NCI-H2196 (cell line): ENCODE measurements around the gene SLC35F6.

Experiments used
- DNase-seq: peaks from one replicate; lab custom pipeline; 2025; ENCODE audit not compliant: unreplicated experiment; lab: John Stamatoyannopoulos, UW

Gene SLC35F6

GRCh38 chr2:26764078-26764887 is at the start of gene SLC35F6:
Gene SLC35F6 (plus strand): TSS chr2:26764284. CDS start chr2:26764350, 66 bp downstream.
- DNase-seq, result peak; percentile 83

- no peak for DNase-seq
Measured at GRCh38 chr2:26715528-26716270, 48.4 kb upstream of the SLC35F6 start.

- no peak for DNase-seq
Measured at GRCh38 chr2:26716340-26716739, 47.7 kb upstream of the SLC35F6 start.

GRCh38 chr2:26716769-26717168 is 47.3 kb upstream of the SLC35F6 start:
- DNase-seq, result no peak

GRCh38 chr2:26717362-26717761 is 46.7 kb upstream of the SLC35F6 start:
- DNase-seq, result no peak

GRCh38 chr2:26718949-26719686 is 45.0 kb upstream of the SLC35F6 start:
- no peak for DNase-seq

- peak; percentile 92 for DNase-seq
Measured at GRCh38 chr2:26720322-26721114, 43.6 kb upstream of the SLC35F6 start.

- DNase-seq, result peak; percentile 82
Measured at GRCh38 chr2:26721115-26722032, 42.7 kb upstream of the SLC35F6 start.

- no peak for DNase-seq
Measured at GRCh38 chr2:26722328-26722727, 41.8 kb upstream of the SLC35F6 start.

GRCh38 chr2:26722911-26723310 is 41.2 kb upstream of the SLC35F6 start:
- no peak for DNase-seq

- DNase-seq, result no peak
Measured at GRCh38 chr2:26723475-26723874, 40.6 kb upstream of the SLC35F6 start.

GRCh38 chr2:26723991-26724750 is 39.9 kb upstream of the SLC35F6 start:
- DNase-seq, result peak; percentile 27

- DNase-seq, result no peak
Measured at GRCh38 chr2:26724784-26725520, 39.1 kb upstream of the SLC35F6 start.

- no peak for DNase-seq
Measured at GRCh38 chr2:26725521-26725820, 38.6 kb upstream of the SLC35F6 start.

- no peak for DNase-seq
Measured at GRCh38 chr2:26726228-26726627, 37.9 kb upstream of the SLC35F6 start.

- no peak for DNase-seq
Measured at GRCh38 chr2:26727641-26728561, 36.2 kb upstream of the SLC35F6 start.

GRCh38 chr2:26729311-26729710 is 34.8 kb upstream of the SLC35F6 start:
- no peak for DNase-seq
